Measurements from ENCODE around the gene CRY2.
A peak's percentile ranks its signal among the peaks of the same experiment; 100 is the strongest.

CRY2 gene

DNA sequence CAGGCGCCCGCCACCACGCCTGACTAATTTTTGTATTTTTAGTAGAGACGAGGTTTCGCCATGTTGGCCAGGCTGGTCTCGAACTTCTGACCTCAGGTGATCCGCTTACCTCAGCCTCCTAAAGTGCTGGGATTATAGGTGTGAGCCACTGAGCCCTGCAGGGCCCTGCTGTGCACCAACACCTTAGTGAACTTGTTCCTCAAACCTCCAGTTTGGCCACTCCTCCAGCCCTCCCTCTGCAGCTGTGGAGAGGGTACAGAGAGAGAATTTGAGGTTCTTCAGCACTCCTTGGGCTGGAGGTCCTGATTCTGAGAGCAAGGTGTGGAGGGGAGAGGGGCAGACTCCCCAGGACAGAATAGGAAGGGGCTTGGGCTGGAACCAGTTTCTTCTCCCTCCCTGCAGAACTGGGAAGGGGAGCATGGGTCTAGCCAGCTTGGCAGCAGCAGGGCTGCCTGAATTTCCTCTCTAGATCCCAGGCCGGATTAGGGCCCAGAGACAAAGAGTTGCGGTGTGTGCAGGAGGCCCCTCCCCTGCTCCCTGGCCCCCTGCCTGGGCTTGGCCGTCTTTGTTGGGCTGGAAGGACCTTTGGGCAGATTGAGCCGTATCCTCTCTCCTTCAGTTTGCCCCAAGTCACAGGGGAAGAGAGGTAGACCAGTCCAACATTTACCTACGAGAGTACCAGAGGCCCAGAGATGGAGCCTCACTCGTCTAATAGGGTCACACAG, 72.7 kb downstream of the CRY2 start:
- Histone ChIP-seq H3K4me2 (ENCODE audit: low read length) (no peak overlapping the region), H4K20me1 (ENCODE audit: insufficient read depth, low read length) (no peaks in the 10 kb centered on the region), H3K9me3 (ENCODE audit: insufficient read depth, low read length) (no peaks in the 10 kb centered on the region), H3K27me3 (ENCODE audit: low read depth, low read length) (no peaks in the 10 kb centered on the region), H3K79me2 (ENCODE audit: low read length) (peaks cover 18% of the 10 kb centered on the region), H2AFZ (ENCODE audit: low read depth, low read length) (no peak overlapping the region), H3K27ac (ENCODE audit: low read length) (no peak overlapping the region), H3K4me1 (ENCODE audit: low read length) (peaks cover 8% of the 10 kb centered on the region; the same call in 1 of the 2 replicates), H3K4me3 (ENCODE audit: low read length) (no peak overlapping the region), H3K9ac (ENCODE audit: low read length) (no peak overlapping the region), H3K36me3 (replicated peaks; ENCODE audit: low read depth, low read length) (peaks cover 5% of the 10 kb centered on the region)
- TF ChIP-seq EZH2phosphoT487 (IDR thresholded peaks at IDR 0.05; ENCODE audit: low read depth): no peak
- TF ChIP-seq, protein P1, sequence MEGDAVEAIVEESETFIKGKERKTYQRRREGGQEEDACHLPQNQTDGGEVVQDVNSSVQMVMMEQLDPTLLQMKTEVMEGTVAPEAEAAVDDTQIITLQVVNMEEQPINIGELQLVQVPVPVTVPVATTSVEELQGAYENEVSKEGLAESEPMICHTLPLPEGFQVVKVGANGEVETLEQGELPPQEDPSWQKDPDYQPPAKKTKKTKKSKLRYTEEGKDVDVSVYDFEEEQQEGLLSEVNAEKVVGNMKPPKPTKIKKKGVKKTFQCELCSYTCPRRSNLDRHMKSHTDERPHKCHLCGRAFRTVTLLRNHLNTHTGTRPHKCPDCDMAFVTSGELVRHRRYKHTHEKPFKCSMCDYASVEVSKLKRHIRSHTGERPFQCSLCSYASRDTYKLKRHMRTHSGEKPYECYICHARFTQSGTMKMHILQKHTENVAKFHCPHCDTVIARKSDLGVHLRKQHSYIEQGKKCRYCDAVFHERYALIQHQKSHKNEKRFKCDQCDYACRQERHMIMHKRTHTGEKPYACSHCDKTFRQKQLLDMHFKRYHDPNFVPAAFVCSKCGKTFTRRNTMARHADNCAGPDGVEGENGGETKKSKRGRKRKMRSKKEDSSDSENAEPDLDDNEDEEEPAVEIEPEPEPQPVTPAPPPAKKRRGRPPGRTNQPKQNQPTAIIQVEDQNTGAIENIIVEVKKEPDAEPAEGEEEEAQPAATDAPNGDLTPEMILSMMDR (IDR thresholded peaks at IDR 0.05; ENCODE audit: low read depth, low read length): no peak

- no peak overlapping the region for H2AFZ ChIP-seq (ENCODE audit: low read depth, low read length)
- H3K4me2 ChIP-seq (ENCODE audit: low read length): no peak overlapping the region
- H3K4me1 ChIP-seq (ENCODE audit: low read length): peaks cover 8% of the 10 kb centered on the region; the same call in 1 of the 2 replicates
- H3K36me3 ChIP-seq (replicated peaks; ENCODE audit: low read depth, low read length): peaks cover 2% of the 10 kb centered on the region
- no peak overlapping the region for H3K4me3 ChIP-seq (ENCODE audit: low read length)
- no peaks in the 10 kb centered on the region for H3K27me3 ChIP-seq (ENCODE audit: low read depth, low read length)
- no peaks in the 10 kb centered on the region for H3K9me3 ChIP-seq (ENCODE audit: insufficient read depth, low read length)
- no peaks in the 10 kb centered on the region for H4K20me1 ChIP-seq (ENCODE audit: insufficient read depth, low read length)
- no peak overlapping the region for H3K9ac ChIP-seq (ENCODE audit: low read length)
- H3K27ac ChIP-seq (ENCODE audit: low read length): no peak overlapping the region
- H3K79me2 ChIP-seq (ENCODE audit: low read length): peaks cover 18% of the 10 kb centered on the region
- TF ChIP-seq, protein P1 (IDR thresholded peaks at IDR 0.05; ENCODE audit: low read depth, low read length): no peak
- TF ChIP-seq EZH2phosphoT487 (IDR thresholded peaks at IDR 0.05; ENCODE audit: low read depth): no peak
Measured at GRCh38 chr11:45920531-45921477, 73.5 kb downstream of the CRY2 start.

- Histone ChIP-seq H3K9me3 (ENCODE audit: insufficient read depth, low read length) (no peaks in the 10 kb centered on the region), H4K20me1 (ENCODE audit: insufficient read depth, low read length) (no peaks in the 10 kb centered on the region), H3K4me2 (ENCODE audit: low read length) (peak overlapping the region; percentile 48), H3K36me3 (replicated peaks; ENCODE audit: low read depth, low read length) (no peaks in the 10 kb centered on the region), H3K4me1 (ENCODE audit: low read length) (peaks cover 7% of the 10 kb centered on the region; the same call in 1 of the 2 replicates), H2AFZ (ENCODE audit: low read depth, low read length) (no peak overlapping the region), H3K27me3 (ENCODE audit: low read depth, low read length) (no peaks in the 10 kb centered on the region), H3K9ac (ENCODE audit: low read length) (no peak overlapping the region), H3K4me3 (ENCODE audit: low read length) (peak overlapping the region; percentile 57), H3K27ac (ENCODE audit: low read length) (no peak overlapping the region), H3K79me2 (ENCODE audit: low read length) (peaks cover 8% of the 10 kb centered on the region)
- TF ChIP-seq EZH2phosphoT487 (IDR thresholded peaks at IDR 0.05; ENCODE audit: low read depth): no peak
- TF ChIP-seq, protein P1 (IDR thresholded peaks at IDR 0.05; ENCODE audit: low read depth, low read length): no peak
Measured at GRCh38 chr11:45921561-45922424, 74.5 kb downstream of the CRY2 start.
